HT-29 (cell line): ENCODE measurements around the gene C16orf74. TPM values are rescaled to one million over a fixed set of nuclear protein-coding genes. Genes with fewer than 3 reads are reported as not detected.

Source experiments
- DNase-seq: peaks from one replicate; pipeline ENCODE4 v3.0.0-alpha.2; 2015; ENCODE audit warnings: low spot score
- total RNA-seq: library from RNA; depleted of rRNA; stranded (reverse); fragments of >200 nt; shearing (Covaris generic); gene quantifications from 2 replicates; pipeline ENCODE4 v1.2.3, GENCODE V29; 2014

The C16orf74 gene
- total RNA-seq, 1 experiment from 2014 or later: 92.0 TPM

- no peak for DNase-seq
Observed at GRCh38 chr16:85696781-85697180, 54.1 kb downstream of the C16orf74 start.

- no peak for DNase-seq
Observed at GRCh38 chr16:85695196-85696128, 55.4 kb downstream of the C16orf74 start.

GRCh38 chr16:85690469-85691064 is 60.3 kb downstream of the C16orf74 start:
- DNase-seq: no peak

- DNase-seq: no peak
Observed at GRCh38 chr16:85689950-85690320, 61.0 kb downstream of the C16orf74 start.

- DNase-seq: peak; percentile 39
Observed at GRCh38 chr16:85689285-85689949, 61.5 kb downstream of the C16orf74 start.

- DNase-seq: peak; percentile 84
Observed at GRCh38 chr16:85688586-85689284, 62.2 kb downstream of the C16orf74 start, which contains the start of gene GINS2. TSS of gene GINS2 (minus strand) at chr16:85688954. CDS start at chr16:85688898, 56 bp downstream.

GRCh38 chr16:85687651-85688471 is 63.0 kb downstream of the C16orf74 start:
- DNase-seq: no peak

- DNase-seq: no peak
Observed at GRCh38 chr16:85686912-85687591, 63.8 kb downstream of the C16orf74 start.

- no peak for DNase-seq
Observed at GRCh38 chr16:85685251-85685650, 65.6 kb downstream of the C16orf74 start.

- DNase-seq: no peak
Observed at GRCh38 chr16:85683363-85683762, 67.5 kb downstream of the C16orf74 start.

- no peak for DNase-seq
Observed at GRCh38 chr16:85682516-85682915, 68.4 kb downstream of the C16orf74 start.

GRCh38 chr16:85681255-85681654 is 69.6 kb downstream of the C16orf74 start:
- DNase-seq: no peak

- DNase-seq: no peak
Observed at GRCh38 chr16:85680352-85680944, 70.4 kb downstream of the C16orf74 start.

GRCh38 chr16:85679870-85680269 is 71.0 kb downstream of the C16orf74 start:
- DNase-seq: no peak

- DNase-seq: no peak
Observed at GRCh38 chr16:85678821-85679220, 72.1 kb downstream of the C16orf74 start.

GRCh38 chr16:85678016-85678415 is 72.9 kb downstream of the C16orf74 start:
- DNase-seq: no peak

GRCh38 chr16:85677383-85677967 is 73.4 kb downstream of the C16orf74 start:
- DNase-seq: no peak

- DNase-seq: no peak
Observed at GRCh38 chr16:85676466-85676865, 74.4 kb downstream of the C16orf74 start.

GRCh38 chr16:85675251-85675874 is 75.5 kb downstream of the C16orf74 start:
- DNase-seq: peak; percentile 51
